ENCODE measurements around the gene CALHM1. TPM values are rescaled to one million over a fixed set of nuclear protein-coding genes. Genes with fewer than 3 reads are reported as not detected.

Gene CALHM1
- total RNA-seq, 1 donor from 2014 or later, result not detected

GRCh38 chr10:103502849-103503660 is 44.4 kb upstream of the CALHM1 start:
- Histone ChIP-seq H3K36me3 (no peaks in the 10 kb centered on the region), H3K27ac (no peak overlapping the region), H3K27me3 (no peaks in the 10 kb centered on the region), H3K4me1 (peaks cover 0 to 2% of the 10 kb centered on the region in 2 donors), H3K4me3 (no peak overlapping the region), H3K9me3 (no peaks in the 10 kb centered on the region)
- intact Hi-C loops (cut with DNase I), result no loop called here
- no peak for TF ChIP-seq CTCF (IDR thresholded peaks at IDR 0.05)
- no peak for DNase-seq (ENCODE audit: low spot score in 2 of 2)

- H3K9me3 ChIP-seq, result no peaks in the 10 kb centered on the region
- no peaks in the 10 kb centered on the region for H3K36me3 ChIP-seq
- DNase-seq (ENCODE audit: low spot score in 2 of 2), result no peak
- no peak overlapping the region for H3K27ac ChIP-seq
- no peak for TF ChIP-seq CTCF (IDR thresholded peaks at IDR 0.05)
- no peaks in the 10 kb centered on the region for H3K27me3 ChIP-seq
- no peak overlapping the region for H3K4me3 ChIP-seq
- intact Hi-C loops (cut with DNase I), result no loop called here
- H3K4me1 ChIP-seq, result peaks cover 0 to 2% of the 10 kb centered on the region in 2 donors
These were observed 42.5 kb upstream of the CALHM1 start for GRCh38 chr10:103501186-103501585.

GRCh38 chr10:103500481-103500880 is 41.8 kb upstream of the CALHM1 start:
- no peak for DNase-seq (ENCODE audit: low spot score in 2 of 2)
- no peaks in the 10 kb centered on the region for H3K27me3 ChIP-seq
- peaks cover 0 to 2% of the 10 kb centered on the region in 2 donors for H3K4me1 ChIP-seq
- intact Hi-C loops (cut with DNase I), result no loop called here
- TF ChIP-seq CTCF (IDR thresholded peaks at IDR 0.05), result no peak
- H3K9me3 ChIP-seq, result no peaks in the 10 kb centered on the region
- H3K4me3 ChIP-seq, result no peak overlapping the region
- no peaks in the 10 kb centered on the region for H3K36me3 ChIP-seq
- H3K27ac ChIP-seq, result no peak overlapping the region

GRCh38 chr10:103499881-103500280 is 41.2 kb upstream of the CALHM1 start:
- peaks cover 0 to 2% of the 10 kb centered on the region in 2 donors for H3K4me1 ChIP-seq
- H3K36me3 ChIP-seq, result no peaks in the 10 kb centered on the region
- intact Hi-C loops (cut with DNase I), result no loop called here
- DNase-seq (ENCODE audit: low spot score in 2 of 2), result no peak
- no peak overlapping the region for H3K4me3 ChIP-seq
- TF ChIP-seq CTCF (IDR thresholded peaks at IDR 0.05), result no peak
- peaks cover 2% of the 10 kb centered on the region for H3K27me3 ChIP-seq
- H3K9me3 ChIP-seq, result no peaks in the 10 kb centered on the region
- no peak overlapping the region for H3K27ac ChIP-seq

GRCh38 chr10:103498936-103499638 is 40.4 kb upstream of the CALHM1 start:
- Histone ChIP-seq H3K27me3 (peaks cover 10% of the 10 kb centered on the region), H3K4me1 (no peaks in the 10 kb centered on the region), H3K4me3 (no peak overlapping the region), H3K9me3 (no peaks in the 10 kb centered on the region), H3K36me3 (no peaks in the 10 kb centered on the region), H3K27ac (no peak overlapping the region)
- no peak for DNase-seq (ENCODE audit: low spot score in 2 of 2)
- no peak for TF ChIP-seq CTCF (IDR thresholded peaks at IDR 0.05)
- intact Hi-C loops (cut with DNase I), result no loop called here
